Measurements from ENCODE around the gene METTL25B.

The METTL25B gene

GRCh38 chr1:156727926-156728598 is at the start of gene METTL25B:
Gene METTL25B (plus strand): TSS chr1:156728469. CDS start chr1:156729105, 636 bp downstream.
- peak; percentile 86 for DNase-seq (ENCODE audit: low spot score)

DNA sequence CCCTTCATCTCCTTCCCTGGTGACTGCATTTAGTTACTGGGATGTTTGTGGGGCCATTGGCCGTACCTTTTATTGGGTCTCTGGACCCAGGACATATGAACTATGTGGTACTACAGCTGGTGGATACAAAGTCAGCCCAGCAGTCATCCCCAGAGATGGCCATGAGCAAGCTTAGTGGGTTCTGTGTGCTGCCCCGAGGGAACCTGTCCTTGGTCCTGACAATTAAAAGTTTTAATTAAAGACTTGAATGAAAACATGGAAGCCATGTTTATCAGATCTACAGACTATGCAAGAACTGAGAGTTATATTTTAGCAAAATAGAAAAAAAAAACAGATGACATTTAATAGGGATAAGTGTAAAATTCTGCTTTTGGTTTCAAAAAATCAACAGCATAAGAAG is 48.2 kb upstream of the METTL25B start:
- no peak for DNase-seq (ENCODE audit: low spot score)

DNA sequence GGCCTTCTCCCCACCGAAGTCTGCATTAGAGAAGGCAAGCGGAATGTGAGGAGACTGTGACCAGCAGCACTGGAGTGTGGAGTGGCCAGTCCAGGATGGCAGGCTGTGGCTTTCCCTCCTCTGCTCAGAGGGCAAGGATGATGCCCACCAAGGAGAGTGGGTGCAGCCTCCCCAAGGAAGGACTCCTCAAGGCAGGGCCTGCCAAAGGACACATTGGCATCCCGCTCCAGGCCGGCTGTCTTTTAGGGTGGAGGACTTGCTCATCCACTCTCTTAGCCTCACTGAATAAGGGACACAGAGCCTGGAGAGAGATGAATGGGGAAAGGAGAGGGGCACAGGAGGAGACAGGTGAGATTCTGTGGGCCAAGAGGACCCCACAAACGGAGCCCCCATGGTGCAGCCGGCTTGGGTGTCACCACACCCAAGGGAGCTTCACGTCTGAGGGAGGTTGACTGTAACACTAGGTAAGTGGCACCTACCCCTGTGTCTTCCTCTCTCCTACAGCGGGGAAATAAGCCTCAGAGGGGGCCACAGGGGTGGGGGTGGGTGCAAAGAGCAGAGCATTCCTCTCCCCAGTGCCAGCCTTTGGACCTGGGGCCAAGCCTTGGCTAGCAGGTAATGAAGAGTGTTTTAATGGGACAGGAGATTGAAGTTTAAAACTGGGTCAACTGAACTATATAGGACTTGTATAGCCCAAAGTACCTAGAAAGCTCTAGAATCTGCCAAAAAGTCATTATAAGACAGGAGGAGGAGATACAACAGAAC is 46.9 kb upstream of the METTL25B start:
- no peak for DNase-seq (ENCODE audit: low spot score)

DNA sequence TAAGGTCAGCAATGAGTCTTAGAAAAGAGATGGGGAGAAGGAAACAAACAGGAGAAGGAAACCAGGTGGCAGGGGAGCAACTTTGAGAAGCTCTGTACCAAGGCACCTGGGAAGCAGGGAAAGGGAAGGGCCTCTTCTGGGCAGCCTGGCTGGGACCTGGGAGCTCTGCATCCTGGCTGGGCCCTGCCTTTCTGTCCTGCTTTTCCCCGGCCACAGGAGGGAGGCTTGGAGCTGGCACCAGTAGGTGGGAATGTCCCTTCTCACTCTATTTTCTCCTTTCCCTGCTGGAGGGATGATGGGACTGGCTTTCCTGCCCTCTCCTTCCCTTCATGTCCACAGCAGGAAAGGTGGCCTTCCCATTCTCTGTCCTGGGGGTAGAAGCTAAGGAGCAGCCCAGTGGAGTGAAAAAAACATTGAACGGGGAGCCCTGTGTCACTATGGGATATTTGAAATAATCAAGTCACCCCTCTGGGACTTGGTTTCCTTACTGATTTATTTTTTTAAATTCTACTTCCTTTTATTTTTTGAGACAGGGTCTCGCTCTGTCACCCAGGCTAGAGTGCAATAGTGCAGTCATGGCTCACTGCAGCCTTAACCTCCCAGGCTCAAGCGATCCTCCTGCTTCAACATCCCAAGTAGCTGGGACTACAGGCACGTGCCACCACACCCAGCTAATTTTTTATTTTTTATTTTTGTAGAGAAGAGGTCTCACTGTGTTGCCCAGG is 45.9 kb upstream of the METTL25B start:
- DNase-seq (ENCODE audit: low spot score), result no peak

- DNase-seq (ENCODE audit: low spot score), result peak; percentile 50
Observed at GRCh38 chr1:156684227-156684782, 44.0 kb upstream of the METTL25B start.

DNA sequence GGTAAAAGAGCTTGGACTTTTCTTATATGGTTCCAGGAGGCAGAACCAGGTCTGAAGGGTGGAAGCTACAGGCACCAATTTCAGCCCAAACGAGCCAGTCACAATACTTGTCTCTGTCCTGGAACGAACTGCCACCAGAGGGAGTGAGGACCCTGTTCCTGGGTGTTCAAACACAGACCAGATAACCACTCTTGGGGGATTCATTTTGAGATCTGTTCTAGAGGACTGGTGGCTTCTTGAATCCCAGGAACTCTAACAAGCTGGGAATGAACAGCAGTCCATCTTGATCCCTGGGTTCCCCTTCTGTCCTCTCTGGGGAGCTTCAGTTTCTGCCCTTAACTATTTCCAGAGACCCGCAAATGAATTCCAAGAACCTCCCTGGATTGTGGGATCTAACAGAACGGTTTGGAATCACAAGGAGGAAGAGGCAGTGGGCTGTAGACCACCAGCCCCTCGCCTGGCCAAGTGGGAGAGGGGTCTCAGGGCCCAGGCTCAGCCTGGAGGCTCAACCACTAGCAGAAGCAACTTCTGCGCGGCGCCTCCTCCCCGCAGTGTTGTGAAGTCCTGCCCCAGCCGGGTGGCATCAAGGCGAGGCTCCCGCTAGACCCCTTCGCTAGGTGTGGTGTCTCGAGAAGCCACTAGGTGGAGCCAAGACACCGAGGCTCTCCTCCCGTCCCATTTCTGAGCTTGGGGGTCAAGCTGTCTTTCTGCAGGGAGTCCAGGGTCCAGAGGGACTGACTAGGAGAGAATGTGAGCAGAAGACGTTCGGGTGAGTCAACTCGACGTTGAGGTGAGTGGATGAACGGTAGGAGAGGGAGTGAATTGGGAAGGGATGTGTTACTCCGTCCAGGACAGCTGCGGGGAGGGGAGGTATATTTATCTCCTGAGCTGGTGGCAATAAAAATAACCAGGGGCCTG is 39.0 kb upstream of the METTL25B start:
- DNase-seq (ENCODE audit: low spot score), result peak; percentile 89

DNA sequence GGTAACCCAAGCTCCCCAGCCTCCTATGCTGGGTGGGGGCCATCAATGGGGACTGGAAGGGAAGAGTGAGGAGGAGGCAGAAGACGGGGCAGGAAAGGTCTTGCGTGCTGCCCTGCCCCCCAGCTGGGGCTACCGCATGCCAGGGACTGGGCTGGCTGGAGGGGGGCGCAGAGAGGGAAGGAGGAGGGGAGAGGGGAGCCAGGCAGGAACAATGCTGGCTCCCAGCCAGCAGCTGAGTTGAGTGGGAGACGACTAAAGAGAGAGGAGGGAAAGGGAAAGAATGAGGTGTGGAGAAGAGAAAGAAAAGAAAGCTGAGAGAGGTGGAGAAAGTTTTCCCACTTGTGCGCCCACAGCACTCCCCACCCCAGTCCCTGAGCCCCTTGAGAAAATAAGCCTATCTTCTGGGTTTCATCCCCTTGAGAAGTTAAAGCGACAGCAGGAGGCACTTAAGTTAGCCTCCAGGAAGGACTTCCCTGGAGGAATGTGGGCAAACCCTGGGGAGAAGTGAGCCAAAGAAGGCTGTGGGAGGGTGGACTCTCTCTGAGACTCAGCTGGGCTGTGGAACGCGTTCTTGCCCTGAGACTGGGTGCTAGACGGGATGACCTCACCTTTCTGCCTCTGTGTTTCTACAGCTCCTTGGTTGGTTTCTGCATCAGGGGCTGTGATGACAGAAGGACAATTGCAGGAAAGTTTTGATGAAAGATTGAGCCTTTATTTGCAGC is 38.2 kb upstream of the METTL25B start:
- no peak for DNase-seq (ENCODE audit: low spot score)

DNA sequence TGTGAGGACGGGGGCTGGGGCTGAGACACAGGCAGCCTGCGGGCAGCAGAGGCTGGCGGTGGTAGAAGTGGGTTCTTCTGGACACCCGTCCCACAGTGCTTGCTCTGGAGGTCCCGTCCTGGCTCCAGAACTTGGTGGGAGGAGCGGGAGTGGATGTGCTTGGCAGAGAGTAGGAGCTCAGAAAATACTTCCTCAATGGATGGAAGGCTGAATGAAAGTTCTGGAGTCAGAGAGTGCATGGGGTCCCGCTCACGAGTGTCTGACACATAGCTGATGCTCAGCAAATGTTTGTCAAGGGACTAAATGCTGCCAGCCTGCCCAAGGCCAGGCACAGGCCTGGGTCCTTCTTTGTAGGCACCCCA is 37.6 kb upstream of the METTL25B start:
- DNase-seq (ENCODE audit: low spot score), result no peak

- no peak for DNase-seq (ENCODE audit: low spot score)
Observed at GRCh38 chr1:156691191-156691590, 37.1 kb upstream of the METTL25B start.

- DNase-seq (ENCODE audit: low spot score), result peak; percentile 59
Observed at GRCh38 chr1:156691665-156692440, 36.4 kb upstream of the METTL25B start.

DNA sequence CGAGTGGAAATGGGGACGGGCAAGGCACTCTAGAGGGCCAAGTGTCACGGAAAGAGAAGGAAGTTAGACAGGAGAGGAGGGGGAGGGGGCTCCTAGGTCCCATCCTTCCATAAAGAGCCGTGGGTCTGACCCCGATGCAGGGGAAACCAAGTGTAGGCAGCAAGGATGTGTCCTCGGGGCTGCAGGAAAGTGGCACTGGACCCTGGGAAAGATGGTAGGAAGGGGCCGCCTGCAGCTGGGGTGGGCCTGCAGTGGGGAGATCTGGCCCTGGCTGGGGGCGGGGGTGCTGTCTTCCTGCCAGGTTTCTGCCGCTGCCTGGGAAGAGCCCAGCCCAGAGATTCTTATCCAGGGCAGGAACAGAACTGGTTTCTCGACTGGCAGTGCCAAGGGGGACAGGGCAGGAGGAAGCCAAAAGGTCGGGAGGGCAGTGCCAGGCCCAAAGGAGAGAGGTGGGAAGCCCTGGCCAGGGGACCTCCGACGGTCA is 35.8 kb upstream of the METTL25B start:
- no peak for DNase-seq (ENCODE audit: low spot score)

GRCh38 chr1:156692925-156693847 is 35.1 kb upstream of the METTL25B start:
- no peak for DNase-seq (ENCODE audit: low spot score)

GRCh38 chr1:156693848-156694689 is 34.2 kb upstream of the METTL25B start:
- no peak for DNase-seq (ENCODE audit: low spot score)

GRCh38 chr1:156694690-156694962 is 33.6 kb upstream of the METTL25B start:
- DNase-seq (ENCODE audit: low spot score), result no peak

- no peak for DNase-seq (ENCODE audit: low spot score)
Observed at GRCh38 chr1:156696755-156697154, 31.5 kb upstream of the METTL25B start.

DNA sequence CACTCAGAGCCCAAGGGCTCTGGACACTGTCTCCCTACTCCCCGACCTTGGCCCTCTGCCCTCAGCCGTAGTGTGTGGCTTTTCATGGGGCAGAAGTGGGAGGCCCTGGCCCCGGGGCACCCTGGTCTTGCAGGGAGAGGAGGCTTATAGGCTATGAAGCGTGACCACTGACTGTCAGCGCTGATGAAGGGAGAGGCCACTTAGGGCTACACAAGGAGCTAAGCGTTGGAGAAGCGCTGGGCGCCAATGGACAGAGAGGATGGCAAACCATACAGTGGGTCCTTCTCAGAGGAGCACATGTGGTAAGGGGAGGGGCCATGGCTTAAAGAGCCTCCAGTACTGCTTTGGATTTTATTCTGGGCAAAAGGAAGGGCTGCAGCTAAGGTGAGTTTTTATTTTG is 30.8 kb upstream of the METTL25B start:
- no peak for DNase-seq (ENCODE audit: low spot score)

GRCh38 chr1:156698995-156699394 is 29.3 kb upstream of the METTL25B start:
- DNase-seq (ENCODE audit: low spot score), result no peak

Measured in RKO (cell line).